Measurements from ENCODE around the gene WDR93.
"Not testable (repeated sequence)": the region's sequence is repeated elsewhere in the genome, so short reads cannot be mapped to it uniquely, and the experiment has no call there.

Gene WDR93

DNA sequence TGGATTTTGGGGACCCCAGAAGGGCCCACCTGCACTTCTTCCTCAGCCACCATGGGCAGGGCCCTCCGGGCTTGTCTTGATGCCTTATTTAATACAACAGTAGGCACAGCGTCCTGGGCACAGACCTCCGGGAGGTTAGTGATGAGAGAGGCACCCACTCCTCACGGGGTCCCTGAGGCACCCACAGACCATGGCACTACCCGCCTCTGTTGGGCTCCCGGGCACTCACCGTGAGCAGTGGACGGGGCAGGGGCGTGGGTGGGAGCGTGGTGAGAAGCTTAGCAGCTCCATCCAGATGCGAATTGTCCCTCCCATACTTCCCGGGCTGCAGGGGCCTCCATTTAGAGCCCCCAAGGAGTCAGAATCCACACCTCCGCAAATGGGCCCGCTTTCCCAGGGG, 85.2 kb downstream of the WDR93 start:
- DNase-seq = no peak

- peak; percentile 20 for DNase-seq
Observed at GRCh38 chr15:89776274-89777072, 85.9 kb downstream of the WDR93 start, which contains the start of gene MESP2. Gene MESP2, plus strand, starts transcription at chr15:89776332. Its CDS starts 26 bp downstream, at chr15:89776358.

DNA sequence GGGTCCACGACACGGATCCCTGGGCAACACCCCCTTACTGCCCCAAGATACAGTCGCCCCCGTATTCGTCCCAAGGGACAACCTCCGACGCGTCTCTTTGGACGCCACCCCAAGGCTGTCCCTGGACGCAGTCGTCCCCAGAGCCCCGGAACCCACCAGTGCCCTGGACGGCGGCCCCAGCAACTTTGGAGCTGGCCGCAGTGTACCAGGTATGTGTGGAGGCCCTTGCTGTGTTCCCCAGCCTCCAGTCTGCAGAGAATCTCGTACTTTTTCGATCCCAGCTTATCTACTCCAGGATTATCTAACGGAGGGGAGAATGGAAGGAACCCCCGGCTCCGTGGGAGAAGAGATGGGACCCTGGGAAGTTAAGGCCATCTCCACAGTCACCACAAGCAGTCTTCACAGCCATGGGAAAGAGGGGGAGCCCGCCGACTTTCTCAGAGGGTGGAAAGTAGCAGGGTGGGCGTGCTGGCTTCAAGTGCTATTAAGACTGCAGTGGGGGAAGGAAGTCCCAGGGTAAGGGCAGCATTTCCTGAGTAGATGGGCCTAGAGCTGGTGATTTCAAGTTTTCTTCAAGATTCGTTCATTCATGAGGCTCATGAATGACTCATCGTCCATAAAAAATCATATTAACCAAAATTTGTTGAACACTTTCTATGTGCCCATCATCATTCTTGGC, 86.6 kb downstream of the WDR93 start:
- DNase-seq = no peak

DNA sequence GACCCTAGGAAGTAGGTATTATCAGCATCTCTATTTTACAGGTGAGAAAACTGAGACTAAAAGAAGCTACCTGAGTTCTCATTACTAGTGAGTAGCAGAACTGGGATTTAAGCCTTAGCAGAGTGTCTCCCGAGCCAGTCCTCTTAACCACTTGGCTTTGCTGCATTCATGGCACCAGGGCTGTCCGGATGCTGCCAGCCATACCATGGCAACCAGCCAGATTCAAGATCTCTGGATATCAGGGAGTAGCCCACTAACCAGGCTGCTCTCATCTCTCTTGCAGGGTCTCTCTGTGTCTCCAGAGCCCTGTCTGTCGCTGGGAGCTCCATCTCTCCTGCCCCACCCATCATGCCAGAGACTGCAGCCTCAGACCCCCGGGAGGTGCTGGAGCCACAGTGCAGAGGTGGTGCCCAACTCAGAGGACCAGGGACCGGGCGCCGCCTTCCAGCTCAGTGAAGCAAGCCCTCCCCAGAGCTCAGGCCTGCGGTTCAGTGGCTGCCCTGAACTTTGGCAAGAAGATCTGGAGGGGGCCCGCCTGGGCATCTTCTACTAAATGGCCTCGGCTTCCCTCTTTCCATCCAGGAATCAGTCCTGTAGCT, 87.3 kb downstream of the WDR93 start:
- DNase-seq = no peak

- DNase-seq = no peak
Observed at GRCh38 chr15:89778861-89779260, 88.2 kb downstream of the WDR93 start.

DNA sequence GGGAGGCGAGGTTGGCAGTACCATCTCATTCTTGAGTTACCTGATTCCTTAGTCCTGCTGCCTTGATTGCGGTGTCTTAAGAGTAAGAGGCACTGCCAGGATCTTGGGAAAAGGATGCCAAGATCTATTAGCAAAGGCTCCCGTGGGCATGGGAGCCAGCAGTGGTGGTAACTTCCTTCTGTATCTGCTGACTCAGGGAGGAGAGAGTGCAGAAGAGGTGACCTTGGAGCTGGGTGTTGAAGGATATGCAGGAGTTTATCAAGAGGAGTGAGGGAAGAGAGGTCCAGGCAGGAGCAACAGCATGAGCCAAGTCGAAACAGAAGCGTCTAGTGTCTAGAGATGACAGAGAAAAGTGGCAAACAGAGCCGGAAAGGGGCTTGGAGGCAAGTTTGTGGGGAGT, 90.0 kb downstream of the WDR93 start:
- no peak for DNase-seq

GRCh38 chr15:89781055-89781454, 90.4 kb downstream of the WDR93 start:
- DNase-seq = no peak

- DNase-seq = no peak
Observed at GRCh38 chr15:89781891-89782618, 91.4 kb downstream of the WDR93 start.

DNA sequence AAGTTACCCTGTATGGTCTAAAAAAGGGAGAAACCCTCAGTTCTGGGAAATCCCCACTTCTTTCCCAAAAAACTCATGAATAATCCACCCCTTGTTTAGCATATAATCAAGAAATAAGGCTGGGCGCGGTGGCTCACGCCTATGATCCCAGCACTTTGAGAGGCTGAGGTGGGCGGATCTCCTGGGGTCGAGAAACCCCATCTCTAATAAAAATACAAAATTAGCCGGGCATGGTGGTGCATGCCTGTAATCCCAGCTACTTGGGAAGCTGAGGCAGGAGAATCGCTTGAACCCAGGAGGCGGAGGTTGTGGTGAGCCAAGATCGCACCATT, 92.0 kb downstream of the WDR93 start:
- not testable (repeated sequence) for DNase-seq

- no peak for DNase-seq
Observed at GRCh38 chr15:89783111-89783860, 92.7 kb downstream of the WDR93 start.

DNA sequence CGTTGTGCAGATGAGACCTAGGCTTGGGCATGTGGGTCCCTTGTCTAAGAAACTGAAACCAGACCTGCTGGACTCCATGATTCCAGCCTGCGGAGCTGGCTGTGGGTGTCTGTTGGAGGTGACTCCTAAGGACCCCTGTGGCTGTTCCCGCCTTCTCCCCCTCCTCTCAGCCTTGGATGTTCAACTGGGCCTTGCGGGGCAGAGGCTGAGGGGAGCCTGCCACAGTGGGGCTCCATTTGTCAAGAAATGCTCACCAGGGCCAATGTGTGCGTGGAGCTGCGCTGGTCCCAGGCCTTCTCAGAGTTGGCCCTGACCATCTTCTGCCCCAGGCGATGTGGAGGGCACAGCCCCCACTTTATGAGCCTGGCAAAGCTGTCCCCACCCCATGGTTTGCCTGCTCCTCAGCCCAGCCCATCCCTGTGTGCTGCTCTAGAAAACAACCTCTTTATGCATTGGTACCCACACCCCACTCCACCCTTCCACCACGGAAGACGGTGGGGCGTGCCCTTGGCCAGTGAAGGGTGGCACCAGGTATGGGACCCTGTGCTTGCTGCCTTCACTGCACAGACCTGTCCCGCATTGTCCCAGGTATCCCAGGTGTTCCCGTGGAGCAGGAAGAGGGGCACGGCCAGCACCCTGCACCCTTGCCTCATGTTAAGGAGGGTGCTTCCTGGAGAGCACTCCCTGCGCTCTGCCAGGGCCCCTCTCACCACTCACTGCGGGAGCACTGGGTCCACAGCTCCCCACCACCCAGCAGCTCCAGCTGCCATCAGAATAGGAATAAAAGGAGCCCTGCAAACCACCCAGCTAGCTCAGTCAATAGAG, 93.5 kb downstream of the WDR93 start:
- DNase-seq = no peak

- DNase-seq = no peak
Observed at GRCh38 chr15:89784686-89784960, 94.0 kb downstream of the WDR93 start.

DNA sequence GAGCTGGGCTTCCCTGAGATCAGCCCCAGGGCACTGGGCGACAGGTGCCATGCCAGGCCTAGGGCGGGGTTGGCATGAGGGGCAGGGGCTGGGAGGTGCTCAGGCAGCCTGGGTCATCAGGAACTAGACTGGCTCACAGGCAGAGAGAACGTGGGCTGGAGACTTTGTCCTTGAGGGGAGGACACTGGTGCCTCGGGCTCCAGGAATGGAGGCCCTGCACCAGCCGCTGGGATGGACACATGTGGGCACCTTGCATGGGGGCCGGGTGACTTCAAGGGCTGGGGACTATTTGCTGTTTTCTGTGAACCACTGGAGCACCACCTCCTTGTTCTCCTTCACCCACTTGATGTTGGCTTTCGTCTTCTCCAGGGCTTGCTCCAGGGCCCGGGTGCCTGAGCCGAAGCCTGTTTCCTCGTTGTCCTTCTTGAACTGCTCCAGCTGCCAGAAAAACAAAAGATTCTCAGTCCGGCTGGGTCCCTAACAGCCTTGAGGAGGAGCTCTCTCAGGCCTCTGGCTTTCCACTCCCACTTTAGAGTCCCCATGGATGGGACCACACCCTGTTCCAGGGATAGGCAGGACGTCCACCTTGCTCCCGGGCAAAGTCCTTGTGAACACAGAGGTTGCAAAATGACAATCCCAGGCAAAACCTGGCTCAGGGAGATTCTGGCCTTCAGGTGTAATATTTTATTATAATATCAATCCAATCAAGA, 94.6 kb downstream of the WDR93 start:
- DNase-seq = no peak

DNA sequence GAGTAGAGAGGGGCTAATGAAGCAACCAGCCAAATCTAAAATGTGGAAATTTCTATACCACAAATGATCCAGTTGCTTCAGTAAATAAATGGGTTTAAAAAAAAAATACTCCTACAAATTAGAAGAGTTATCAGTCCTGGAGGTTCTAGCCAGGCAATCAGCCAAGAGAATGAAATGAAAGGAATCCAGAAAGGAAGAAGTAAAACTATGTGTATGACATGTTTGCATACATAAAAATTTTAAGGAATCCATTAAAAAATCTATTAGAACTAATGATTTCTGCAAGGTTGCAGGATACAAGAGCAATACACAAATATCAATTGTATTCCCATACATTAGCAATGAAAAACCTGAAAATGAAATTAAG, 95.1 kb downstream of the WDR93 start:
- no peak for DNase-seq

DNA sequence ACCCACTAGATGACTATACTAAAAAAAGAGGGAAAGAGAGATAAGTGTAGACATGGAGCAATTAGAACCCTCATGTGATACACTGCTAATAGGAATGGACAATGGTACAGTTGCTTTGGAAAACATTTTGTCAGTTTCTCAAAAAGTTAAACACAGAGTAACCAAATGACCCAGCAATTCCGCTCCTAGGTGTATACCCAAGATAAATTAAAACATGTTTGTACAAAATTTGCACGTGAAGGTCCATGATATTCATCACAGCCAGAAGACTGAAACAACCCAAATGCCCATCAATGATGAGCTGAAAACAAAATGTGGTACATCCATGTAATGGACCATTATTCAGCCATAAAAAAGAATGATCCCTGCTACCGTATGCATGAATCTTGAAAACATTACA, 97.3 kb downstream of the WDR93 start:
- no peak for DNase-seq

GRCh38 chr15:89788585-89788984, 98.0 kb downstream of the WDR93 start:
- DNase-seq = not testable (repeated sequence)

- no peak for DNase-seq
Observed at GRCh38 chr15:89790206-89790605, 99.6 kb downstream of the WDR93 start.

- DNase-seq = no peak
Observed at GRCh38 chr15:89790661-89791060, 100.0 kb downstream of the WDR93 start.

DNA sequence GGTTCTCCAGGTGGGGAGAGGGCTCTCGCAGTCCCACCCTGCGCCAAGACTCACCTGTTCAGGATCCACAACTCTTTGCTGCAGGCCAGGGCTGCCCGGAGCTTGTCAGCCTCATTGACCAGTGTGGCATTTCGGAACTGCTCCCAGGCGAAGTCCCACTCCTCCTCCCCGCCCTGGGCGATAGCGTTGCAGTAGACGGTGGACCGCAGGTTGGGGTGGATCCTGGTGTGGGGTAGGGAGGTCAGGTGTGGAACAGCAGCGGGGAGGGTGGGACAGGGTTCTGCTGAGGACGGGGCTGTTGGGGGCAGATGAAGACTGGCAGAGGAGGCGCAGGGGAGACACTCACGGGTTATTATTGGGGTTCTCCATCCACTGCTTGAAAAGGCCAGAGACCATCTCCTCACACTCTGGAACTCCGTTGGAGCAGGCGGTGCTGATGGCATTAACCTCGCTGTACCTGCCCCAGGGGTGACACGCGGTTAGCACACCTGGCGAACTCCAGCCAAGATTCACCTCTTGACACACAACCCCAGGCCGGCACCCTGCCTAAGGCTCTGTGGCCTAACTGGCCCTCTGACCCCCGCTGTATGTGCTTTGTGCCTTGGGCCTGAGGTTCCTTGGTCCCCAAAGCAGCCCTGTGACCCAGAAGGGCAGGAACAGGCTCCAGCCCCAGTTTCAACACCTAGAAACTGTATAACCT, 101.6 kb downstream of the WDR93 start:
- DNase-seq = no peak
